H7 (cell line): ENCODE results near the gene YIPF2. TPM values are rescaled to one million over a fixed set of nuclear protein-coding genes. Genes with fewer than 3 reads are reported as not detected.

ENCODE experiments used
- DNase-seq: peaks from one replicate; pipeline ENCODE4 v3.0.0; 2012
- H3K27me3 ChIP-seq: 2 replicates; pipeline ENCODE4 v1.6.0; 2011; ENCODE audit warnings: mild to moderate bottlenecking, low read length; ENCODE audit not compliant: control insufficient read depth, insufficient read depth
- H3K36me3 ChIP-seq: replicated peaks from 2 replicates; pipeline ENCODE4 v1.5.1; 2011; ENCODE audit warnings: low read length; ENCODE audit not compliant: control insufficient read depth, insufficient read depth
- H3K4me3 ChIP-seq: 2 replicates; pipeline ENCODE4 v1.5.1; 2011; ENCODE audit warnings: low read depth, mild to moderate bottlenecking, control low read depth, low read length, moderate library complexity; ENCODE audit not compliant: insufficient read depth
- total RNA-seq: library from RNA; depleted of rRNA; stranded (reverse); fragments of >200 nt; shearing (Covaris generic); gene quantifications from 2 replicates; pipeline ENCODE4 v1.2.3, GENCODE V29; 2014

The YIPF2 gene
- total RNA-seq, 1 experiment from 2014 or later = 81.1 TPM

- Histone ChIP-seq H3K36me3 (peaks cover 20% of the 10 kb centered on the region), H3K4me3 (no peak overlapping the region), H3K27me3 (no peaks in the 10 kb centered on the region)
- DNase-seq = no peak
Observed at GRCh38 chr19:10908380-10908960, 20.0 kb downstream of the YIPF2 start.

- Histone ChIP-seq H3K27me3 (no peaks in the 10 kb centered on the region), H3K36me3 (peaks cover 20% of the 10 kb centered on the region), H3K4me3 (no peak overlapping the region)
- DNase-seq = no peak
Observed at GRCh38 chr19:10907925-10908324, 20.5 kb downstream of the YIPF2 start.

DNA sequence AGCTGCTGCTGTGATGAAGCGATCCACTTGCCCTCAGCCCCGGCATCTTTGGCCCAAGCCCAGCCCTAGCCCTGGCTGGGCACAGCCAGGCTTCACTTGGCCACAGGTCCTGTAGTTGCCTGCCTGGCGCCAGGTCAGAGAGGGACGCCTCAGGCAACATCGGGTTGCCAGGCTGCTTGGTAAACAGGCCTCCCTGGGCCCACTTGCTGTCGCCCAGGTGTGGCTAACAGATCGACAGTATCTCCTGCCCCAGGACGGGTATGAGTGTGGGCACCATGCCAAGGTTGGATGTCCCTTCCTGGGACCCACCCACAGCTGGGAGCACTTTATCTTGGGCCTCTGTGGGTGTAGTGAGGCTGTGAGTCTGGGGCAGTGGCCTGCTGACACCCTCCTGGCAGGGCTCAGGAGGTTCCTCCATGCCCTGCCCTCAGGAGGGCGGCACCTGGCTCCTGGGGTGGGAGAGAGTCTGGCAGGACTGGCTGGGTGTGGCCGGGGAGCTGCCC is 29.2 kb downstream of the YIPF2 start:
- Histone ChIP-seq H3K36me3 (no peaks in the 10 kb centered on the region), H3K4me3 (no peak overlapping the region), H3K27me3 (no peaks in the 10 kb centered on the region)
- no peak for DNase-seq

GRCh38 chr19:10898633-10899032 is 29.8 kb downstream of the YIPF2 start:
- H3K4me3 ChIP-seq = no peak overlapping the region

DNA sequence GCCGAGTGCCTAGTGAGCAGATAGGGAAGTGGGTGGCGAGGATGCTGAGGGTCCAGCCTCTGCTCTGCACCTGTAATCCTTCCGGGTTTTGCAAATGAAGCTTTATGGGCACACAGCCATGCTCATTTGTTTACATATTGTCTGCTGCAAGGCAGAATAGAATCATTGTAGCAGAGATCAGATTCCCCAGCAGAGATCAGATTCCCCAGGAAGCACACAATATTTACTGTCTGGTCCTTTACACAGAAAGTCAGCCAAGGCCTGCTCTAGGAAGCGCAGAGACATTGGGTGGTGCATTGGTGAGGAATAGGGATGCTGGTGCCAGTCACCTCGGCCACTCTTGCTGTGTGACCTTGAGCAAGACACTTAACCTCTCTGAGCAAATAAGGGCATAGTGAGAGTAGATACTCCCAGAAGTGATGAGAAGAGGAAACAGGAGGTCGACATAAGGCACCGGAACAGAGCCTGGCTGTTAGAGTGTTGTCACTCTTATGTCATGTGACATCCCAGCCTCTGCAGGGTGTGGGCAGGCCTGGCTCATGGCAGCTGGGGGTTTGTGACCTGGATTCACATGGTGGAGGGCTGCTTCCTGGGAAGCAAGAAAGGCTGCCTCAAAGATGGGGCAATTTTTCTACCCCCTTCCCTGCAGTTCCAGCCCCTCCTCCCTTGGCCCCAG is 31.4 kb downstream of the YIPF2 start:
- Histone ChIP-seq H3K4me3 (no peak overlapping the region), H3K27me3 (no peaks in the 10 kb centered on the region), H3K36me3 (no peaks in the 10 kb centered on the region)
- no peak for DNase-seq

More at GRCh38 chr19:10898633-10899032, 29.8 kb downstream of the YIPF2 start:
- no peaks in the 10 kb centered on the region for H3K36me3 ChIP-seq
- H3K27me3 ChIP-seq = no peaks in the 10 kb centered on the region
- DNase-seq = no peak

DNA sequence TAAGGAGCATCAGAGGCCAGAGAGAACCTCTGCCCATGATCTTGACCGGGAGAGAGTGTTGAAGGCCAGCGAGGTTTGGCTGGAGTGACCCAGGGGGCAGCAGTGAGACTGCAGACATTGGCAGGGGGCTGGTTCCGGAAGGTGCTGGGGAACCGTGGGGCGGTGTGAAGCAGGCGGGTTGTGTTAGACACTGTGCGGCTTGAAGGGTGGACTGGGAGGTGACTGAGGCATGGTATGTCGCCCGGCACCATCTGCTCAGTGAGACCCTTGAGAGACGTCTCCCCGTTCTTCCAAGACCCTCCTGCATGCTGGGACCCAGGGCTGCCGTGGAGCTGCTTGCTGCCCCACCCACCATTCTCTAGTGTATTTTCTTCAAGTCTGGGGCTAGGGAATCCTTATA is 32.5 kb downstream of the YIPF2 start:
- DNase-seq = peak; percentile 79
- Histone ChIP-seq H3K36me3 (no peaks in the 10 kb centered on the region), H3K27me3 (no peaks in the 10 kb centered on the region), H3K4me3 (no peak overlapping the region)

DNA sequence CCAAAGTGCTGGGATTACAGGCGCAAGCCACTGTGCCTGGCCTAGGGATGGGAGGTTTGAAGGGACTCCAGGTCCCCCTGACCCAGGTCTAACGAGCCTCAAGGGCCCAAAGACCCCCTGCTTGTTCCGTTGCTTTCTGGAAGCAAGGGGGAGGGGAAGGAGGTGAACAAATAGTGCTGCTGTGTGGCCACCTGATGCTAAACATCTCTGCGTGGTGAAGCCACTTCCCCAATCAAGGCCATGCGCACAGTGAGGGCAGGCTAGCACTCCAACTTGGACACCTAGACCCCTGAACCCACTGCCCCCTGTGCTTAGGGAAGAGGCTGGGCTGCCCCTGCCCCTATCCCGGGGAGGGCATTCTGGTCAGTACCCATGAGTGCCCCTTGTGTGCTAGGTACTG is 33.1 kb downstream of the YIPF2 start:
- Histone ChIP-seq H3K36me3 (no peaks in the 10 kb centered on the region), H3K4me3 (no peak overlapping the region), H3K27me3 (no peaks in the 10 kb centered on the region)
- no peak for DNase-seq

DNA sequence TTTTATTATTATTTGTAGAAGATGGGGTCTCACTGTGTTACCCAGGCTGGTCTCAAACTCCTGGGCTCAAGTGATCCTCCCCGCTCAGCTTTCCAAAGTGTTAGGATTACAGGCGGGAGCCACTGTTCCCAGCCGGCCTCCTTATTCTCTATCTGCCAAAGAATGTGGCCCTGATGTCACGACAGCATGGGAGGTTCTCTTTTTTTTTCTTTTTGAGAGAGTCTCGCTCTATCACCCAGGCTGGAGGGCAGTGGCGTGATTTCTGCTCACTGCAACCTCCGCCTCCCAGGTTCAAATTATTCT is 33.6 kb downstream of the YIPF2 start:
- H3K27me3 ChIP-seq = no peaks in the 10 kb centered on the region
- no peaks in the 10 kb centered on the region for H3K36me3 ChIP-seq
- no peak for DNase-seq
- H3K4me3 ChIP-seq = no peak overlapping the region

GRCh38 chr19:10892256-10892655 is 36.2 kb downstream of the YIPF2 start:
- Histone ChIP-seq H3K36me3 (no peaks in the 10 kb centered on the region), H3K27me3 (no peaks in the 10 kb centered on the region)
- DNase-seq = no peak

DNA sequence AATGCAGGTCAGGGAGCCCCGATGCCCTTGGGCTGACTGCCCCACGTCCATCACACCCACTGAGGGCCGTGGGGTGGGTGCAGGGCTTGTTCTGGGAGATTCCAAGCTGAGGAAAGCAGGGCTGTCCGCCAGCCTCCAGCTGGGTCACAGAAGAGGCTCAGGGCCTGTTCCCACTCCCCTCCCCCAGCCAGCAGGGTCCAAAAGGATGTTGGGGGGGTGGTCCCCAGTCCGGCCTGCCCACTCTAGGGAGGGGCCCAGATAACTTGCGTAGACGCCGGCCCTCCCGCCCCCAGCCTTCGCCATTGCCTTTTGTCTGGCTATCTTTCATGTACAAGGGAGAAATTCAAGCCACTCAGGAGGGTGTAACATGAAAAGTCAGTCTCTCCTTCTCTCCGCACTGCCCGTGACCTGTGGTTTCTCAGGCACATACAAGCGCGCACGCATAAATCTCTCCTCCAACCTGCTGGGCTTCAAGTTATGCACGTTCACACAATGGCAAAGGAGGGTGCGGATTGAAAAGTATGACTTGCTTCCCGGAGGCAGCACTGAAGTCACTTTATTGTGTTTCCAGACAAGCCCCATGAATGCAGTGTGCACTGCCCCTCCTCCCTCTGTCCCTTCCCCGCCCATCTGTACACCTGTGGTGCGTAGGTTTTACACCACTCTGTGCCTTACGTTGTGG is 36.9 kb downstream of the YIPF2 start:
- H3K4me3 ChIP-seq = no peak overlapping the region
- no peak for DNase-seq

More at GRCh38 chr19:10892256-10892655, 36.2 kb downstream of the YIPF2 start:
- no peak overlapping the region for H3K4me3 ChIP-seq

DNA sequence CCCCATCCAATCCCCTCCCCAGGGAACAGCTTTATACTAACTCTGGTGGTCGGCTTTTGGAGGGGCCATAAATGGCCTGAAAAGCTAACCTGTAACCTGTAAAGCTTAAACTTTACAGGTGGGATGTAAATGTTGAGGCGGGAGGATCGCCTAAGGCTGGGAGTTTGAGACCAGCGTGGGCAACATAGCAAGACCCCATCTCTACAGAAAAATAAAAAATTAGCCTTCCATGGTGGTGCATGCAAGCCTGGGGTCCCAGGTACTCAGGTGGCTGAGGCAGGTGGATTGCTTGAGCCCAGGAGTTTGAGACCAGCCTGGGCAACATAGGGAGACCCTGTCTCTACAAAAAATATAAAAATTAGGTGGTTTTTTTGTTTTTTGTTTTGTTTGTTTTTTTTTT is 38.6 kb downstream of the YIPF2 start:
- no peaks in the 10 kb centered on the region for H3K36me3 ChIP-seq
- no peak overlapping the region for H3K4me3 ChIP-seq
- H3K27me3 ChIP-seq = no peaks in the 10 kb centered on the region
- peak; percentile 28 for DNase-seq

More for the DNA sequence above, 36.9 kb downstream of the YIPF2 start:
- Histone ChIP-seq H3K27me3 (no peaks in the 10 kb centered on the region), H3K36me3 (no peaks in the 10 kb centered on the region)

GRCh38 chr19:10888421-10888866 is 40.0 kb downstream of the YIPF2 start:
- Histone ChIP-seq H3K27me3 (no peaks in the 10 kb centered on the region), H3K4me3 (no peak overlapping the region), H3K36me3 (no peaks in the 10 kb centered on the region)
- DNase-seq = peak; percentile 89

GRCh38 chr19:10887616-10888367 is 40.6 kb downstream of the YIPF2 start:
- no peaks in the 10 kb centered on the region for H3K27me3 ChIP-seq
- no peak overlapping the region for H3K4me3 ChIP-seq
- no peaks in the 10 kb centered on the region for H3K36me3 ChIP-seq
- DNase-seq = peak; percentile 54
